AG04450 (cell line): Measurements from ENCODE around the gene POU6F2. TPM values are rescaled to one million over a fixed set of nuclear protein-coding genes. Genes with fewer than 3 reads are reported as not detected.

Experiments
- CTCF ChIA-PET: fragments of 300-600, 350-600 bp; formaldehyde crosslinking; extraction: SDS; loops from one replicate; lab custom pipeline; 2022; ENCODE audit warnings: antibody characterized with exemption, inconsistent platforms; lab: Charles Lee
- POLR2A ChIA-PET: fragments of 350-600 bp; formaldehyde crosslinking; extraction: SDS; loops from one replicate; lab custom pipeline; 2021; ENCODE audit warnings: antibody characterized with exemption, inconsistent platforms; lab: Yijun Ruan, JAX
- DNase-seq: peaks from one replicate; pipeline ENCODE4 v3.0.0-alpha.2; 2011; ENCODE audit warnings: low read depth, low spot score
- H3K27ac ChIP-seq: one replicate; pipeline ENCODE4 v1.5.1; 2012; ENCODE audit warnings: low read depth, low read length, control low read depth
- H3K27me3 ChIP-seq: one replicate; pipeline ENCODE4 v1.6.0; 2012; ENCODE audit warnings: low read length; ENCODE audit not compliant: control insufficient read depth, insufficient read depth
- H3K4me3 ChIP-seq: 2 replicates; pipeline ENCODE4 v1.5.1; 2011; ENCODE audit warnings: mild to moderate bottlenecking, low read depth, low read length, control low read depth
- H3K9me3 ChIP-seq: 2 replicates; pipeline ENCODE4 v1.5.1; 2012; ENCODE audit warnings: low read length; ENCODE audit not compliant: control insufficient read depth, insufficient read depth
- CTCF ChIP-seq: IDR thresholded peaks from 2 replicates; pipeline ENCODE4 v1.5.1; 2011; ENCODE audit warnings: low read depth, low read length, control low read depth, inconsistent platforms
- polyA plus RNA-seq: library from polyadenylated mRNA; depleted of rRNA; stranded (reverse); fragments of >200 nt; gene quantifications from 2 replicates; pipeline ENCODE4 v1.2.3, GENCODE V29; 2011

POU6F2 gene
- polyA plus RNA-seq, 1 experiment, result not detected

GRCh38 chr7:39172137-39172536, 194.4 kb downstream of the POU6F2 start:
- no peaks in the 10 kb centered on the region for H3K9me3 ChIP-seq
- no peak for TF ChIP-seq CTCF
- DNase-seq, result no peak

GRCh38 chr7:39181398-39181797, 203.7 kb downstream of the POU6F2 start:
- no peak for DNase-seq
- no peak for TF ChIP-seq CTCF
- POLR2A ChIA-PET, result no interaction called here
- Histone ChIP-seq H3K27ac (no peak overlapping the region), H3K4me3 (no peak overlapping the region), H3K9me3 (no peaks in the 10 kb centered on the region), H3K27me3 (no peaks in the 10 kb centered on the region)
- CTCF ChIA-PET, result no interaction called here

More at GRCh38 chr7:39172137-39172536, 194.4 kb downstream of the POU6F2 start:
- Histone ChIP-seq H3K27me3 (no peaks in the 10 kb centered on the region), H3K27ac (no peak overlapping the region), H3K4me3 (no peak overlapping the region)
- CTCF ChIA-PET, result no interaction called here
- POLR2A ChIA-PET, result no interaction called here

- Histone ChIP-seq H3K4me3 (no peak overlapping the region), H3K27me3 (no peaks in the 10 kb centered on the region), H3K27ac (no peak overlapping the region), H3K9me3 (no peaks in the 10 kb centered on the region)
- ChIA-PET CTCF (no interaction called here), POLR2A (no interaction called here)
- no peak for DNase-seq
- no peak for TF ChIP-seq CTCF
Measured at GRCh38 chr7:39183796-39184195, 206.1 kb downstream of the POU6F2 start.

- ChIA-PET POLR2A (no interaction called here), CTCF (no interaction called here)
- TF ChIP-seq CTCF, result no peak
- no peak overlapping the region for H3K27ac ChIP-seq
- H3K4me3 ChIP-seq, result no peak overlapping the region
- H3K9me3 ChIP-seq, result no peaks in the 10 kb centered on the region
- no peak for DNase-seq
- H3K27me3 ChIP-seq, result no peaks in the 10 kb centered on the region
Measured at GRCh38 chr7:39184391-39184790, 206.7 kb downstream of the POU6F2 start.

- TF ChIP-seq CTCF, result no peak
- CTCF ChIA-PET, result no interaction called here
- no peaks in the 10 kb centered on the region for H3K9me3 ChIP-seq
- H3K4me3 ChIP-seq, result no peak overlapping the region
- DNase-seq, result no peak
- H3K27me3 ChIP-seq, result no peaks in the 10 kb centered on the region
- no peak overlapping the region for H3K27ac ChIP-seq
- POLR2A ChIA-PET, result no interaction called here
Measured at GRCh38 chr7:39186131-39186530, 208.4 kb downstream of the POU6F2 start.
